ENCODE data around the gene IGF2BP2.

- TF ChIP-seq CTCF (IDR thresholded peaks at IDR 0.05) (no peak), POLR2AphosphoS5 (IDR thresholded peaks at IDR 0.05) (no peak), EP300 (IDR thresholded peaks at IDR 0.05) (no peak), POLR2A (IDR thresholded peaks at IDR 0.05) (no peak)
Observed at GRCh38 chr3:185827595-185828344, 2.9 kb upstream of the IGF2BP2 start.

Data from upper lobe of left lung (tissue), 4 donors.